PFSK-1 (cell line): ENCODE data around the gene TYW3.

Source experiments
- POLR2AphosphoS5 ChIP-seq: IDR thresholded peaks from 2 replicates; pipeline ENCODE4 v1.6.1; 2012; ENCODE audit warnings: low read depth, mild to moderate bottlenecking, control low read depth, low read length, moderate library complexity
- TAF1 ChIP-seq: IDR thresholded peaks from 2 replicates; pipeline ENCODE4 v1.6.1; 2012; ENCODE audit warnings: low read length, control low read depth, borderline replicate concordance; ENCODE audit not compliant: insufficient read depth

- TF ChIP-seq POLR2AphosphoS5 = no peak; the same call in 1 of the 2 replicates
- no peak for TF ChIP-seq TAF1
These were observed 892 bp downstream of the TYW3 start for GRCh38 chr1:74733604-74734484.
